ENCODE measurements around the gene MTIF3. TPM values are rescaled to one million over a fixed set of nuclear protein-coding genes. Genes with fewer than 3 reads are reported as not detected.

The MTIF3 gene
- total and polyA plus RNA-seq, 9 donors: 33.7 to 81.2 (median 39.3) TPM

DNA sequence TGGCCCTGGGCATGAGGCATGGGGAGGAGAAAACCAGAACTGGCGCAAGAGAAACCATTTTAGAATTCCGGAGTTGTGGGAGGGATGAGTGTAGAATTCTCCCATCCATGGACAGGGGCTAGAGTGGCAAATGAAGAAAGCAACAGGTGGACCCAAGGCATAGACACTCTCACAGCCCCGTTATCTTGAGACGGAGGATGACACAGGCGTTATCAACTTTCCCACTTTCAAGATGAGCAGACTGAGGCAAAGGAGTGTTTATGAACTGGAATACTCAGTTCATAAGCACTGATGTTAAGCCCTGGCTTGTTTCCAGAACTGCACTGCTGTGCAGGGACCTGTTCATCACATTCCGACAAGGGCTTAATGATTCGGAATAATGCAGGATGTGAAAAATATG, 27.0 kb downstream of the MTIF3 start:
- H3K9me3 ChIP-seq: no peaks in the 10 kb centered on the region
- no peak overlapping the region for H3K4me3 ChIP-seq
- no peaks in the 10 kb centered on the region for H3K36me3 ChIP-seq
- peaks cover 10% of the 10 kb centered on the region for H3K4me1 ChIP-seq (ENCODE audit: insufficient read depth)
- TF ChIP-seq, protein P1, sequence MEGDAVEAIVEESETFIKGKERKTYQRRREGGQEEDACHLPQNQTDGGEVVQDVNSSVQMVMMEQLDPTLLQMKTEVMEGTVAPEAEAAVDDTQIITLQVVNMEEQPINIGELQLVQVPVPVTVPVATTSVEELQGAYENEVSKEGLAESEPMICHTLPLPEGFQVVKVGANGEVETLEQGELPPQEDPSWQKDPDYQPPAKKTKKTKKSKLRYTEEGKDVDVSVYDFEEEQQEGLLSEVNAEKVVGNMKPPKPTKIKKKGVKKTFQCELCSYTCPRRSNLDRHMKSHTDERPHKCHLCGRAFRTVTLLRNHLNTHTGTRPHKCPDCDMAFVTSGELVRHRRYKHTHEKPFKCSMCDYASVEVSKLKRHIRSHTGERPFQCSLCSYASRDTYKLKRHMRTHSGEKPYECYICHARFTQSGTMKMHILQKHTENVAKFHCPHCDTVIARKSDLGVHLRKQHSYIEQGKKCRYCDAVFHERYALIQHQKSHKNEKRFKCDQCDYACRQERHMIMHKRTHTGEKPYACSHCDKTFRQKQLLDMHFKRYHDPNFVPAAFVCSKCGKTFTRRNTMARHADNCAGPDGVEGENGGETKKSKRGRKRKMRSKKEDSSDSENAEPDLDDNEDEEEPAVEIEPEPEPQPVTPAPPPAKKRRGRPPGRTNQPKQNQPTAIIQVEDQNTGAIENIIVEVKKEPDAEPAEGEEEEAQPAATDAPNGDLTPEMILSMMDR (IDR thresholded peaks at IDR 0.05): no peak
- TF ChIP-seq EP300 (IDR thresholded peaks at IDR 0.05) (no peak), POLR2A (IDR thresholded peaks at IDR 0.05) (no peak)
- WGBS, 3 donors: 60 to 66% (median 66%) methylated on average over 7 of the region's 7 CpGs
- no peak for DNase-seq
- intact Hi-C loops (cut with DNase I): no loop called here
- no peak overlapping the region for H3K27ac ChIP-seq
- H3K27me3 ChIP-seq: no peaks in the 10 kb centered on the region

GRCh38 chr13:27421101-27421871, 29.1 kb downstream of the MTIF3 start:
- Histone ChIP-seq H3K4me1 (ENCODE audit: insufficient read depth) (peaks cover 4% of the 10 kb centered on the region), H3K4me3 (no peak overlapping the region), H3K9me3 (no peaks in the 10 kb centered on the region), H3K27me3 (no peaks in the 10 kb centered on the region), H3K27ac (no peak overlapping the region), H3K36me3 (no peaks in the 10 kb centered on the region)
- WGBS, 3 donors: 80 to 86% (median 84%) methylated on average over 8 of the region's 8 CpGs
- no peak for DNase-seq
- TF ChIP-seq EP300 (IDR thresholded peaks at IDR 0.05): no peak
- no peak for TF ChIP-seq POLR2A (IDR thresholded peaks at IDR 0.05)
- TF ChIP-seq, protein P1 (IDR thresholded peaks at IDR 0.05): no peak
- intact Hi-C loops (cut with DNase I): no loop called here

DNA sequence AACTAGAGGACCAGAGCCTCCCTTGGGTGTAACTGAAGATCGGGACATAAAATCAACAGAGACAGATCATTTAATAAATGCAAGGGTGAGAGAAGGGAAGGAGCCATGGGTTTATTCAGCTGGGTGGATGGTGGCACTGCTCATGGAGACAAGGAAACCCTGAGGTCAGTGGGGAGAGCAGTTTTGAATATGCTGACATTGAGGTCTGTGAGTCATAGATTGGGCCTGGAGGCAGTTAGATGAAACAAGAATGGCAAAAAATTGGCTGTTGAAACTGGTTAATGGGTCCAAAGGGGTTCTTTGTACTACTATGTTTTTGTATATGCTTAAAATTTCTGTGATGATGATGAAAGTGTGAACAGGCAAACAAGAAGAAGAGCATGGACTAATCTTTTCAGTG, 31.0 kb downstream of the MTIF3 start:
- intact Hi-C loops (cut with DNase I): no loop called here
- H3K36me3 ChIP-seq: no peaks in the 10 kb centered on the region
- TF ChIP-seq EP300 (IDR thresholded peaks at IDR 0.05) (no peak), POLR2A (IDR thresholded peaks at IDR 0.05) (no peak)
- TF ChIP-seq, protein P1 (IDR thresholded peaks at IDR 0.05): no peak
- H3K9me3 ChIP-seq: no peaks in the 10 kb centered on the region
- WGBS, 3 donors: 83 to 94% (median 89%) methylated on average over 1 of the region's 1 CpG
- H3K27ac ChIP-seq: no peak overlapping the region
- H3K4me3 ChIP-seq: no peak overlapping the region
- H3K27me3 ChIP-seq: no peaks in the 10 kb centered on the region
- no peak for DNase-seq
- no peaks in the 10 kb centered on the region for H3K4me1 ChIP-seq (ENCODE audit: insufficient read depth)

- 50 to 87% (median 50%) methylated on average over 1 of the region's 1 CpG for WGBS, 3 donors
- intact Hi-C loops (cut with DNase I): no loop called here
- no peaks in the 10 kb centered on the region for H3K27me3 ChIP-seq
- DNase-seq: no peak
- H3K27ac ChIP-seq: no peak overlapping the region
- H3K36me3 ChIP-seq: no peaks in the 10 kb centered on the region
- TF ChIP-seq, protein P1 (IDR thresholded peaks at IDR 0.05): no peak
- TF ChIP-seq POLR2A (IDR thresholded peaks at IDR 0.05) (no peak), EP300 (IDR thresholded peaks at IDR 0.05) (no peak)
- H3K4me1 ChIP-seq (ENCODE audit: insufficient read depth): no peaks in the 10 kb centered on the region
- H3K9me3 ChIP-seq: no peaks in the 10 kb centered on the region
- H3K4me3 ChIP-seq: no peak overlapping the region
Observed at GRCh38 chr13:27415116-27415515, 35.2 kb downstream of the MTIF3 start.

Measured in ovary (tissue), 9 donors.